ENCODE results near the gene UBE2V1. TPM values are rescaled to one million over a fixed set of nuclear protein-coding genes. Genes with fewer than 3 reads are reported as not detected.

Gene UBE2V1
- total RNA-seq, 1 experiment from 2014 or later, result 203 TPM

- H3K4me1 ChIP-seq (ENCODE audit: insufficient read depth, low read length, poor library complexity, severe bottlenecking), result peaks cover 3% of the 10 kb centered on the region
- DNase-seq (ENCODE audit: low spot score), result no peak
- no TSS peak for BruUV-seq (replicated peaks)
- intact Hi-C loops (cut with micrococcal nuclease; ENCODE audit: unreplicated experiment), result no loop called here
- no peaks in the 10 kb centered on the region for H3K9me3 ChIP-seq (ENCODE audit: low read depth, low read length, poor library complexity, severe bottlenecking)
- CTCF ChIA-PET, result no interaction called here
- TF ChIP-seq CTCF (conservative IDR thresholded peaks at IDR 0.05; ENCODE audit: low read depth, low read length), result no peak
- no peak for TF ChIP-seq EZH2 (IDR thresholded peaks at IDR 0.05; ENCODE audit: borderline replicate concordance, low read depth, low read length, poor library complexity, severe bottlenecking)
- no peaks in the 10 kb centered on the region for H3K27me3 ChIP-seq (replicated peaks; ENCODE audit: insufficient read depth, low read depth, low read length, poor library complexity)
- no peak overlapping the region for H3K27ac ChIP-seq (ENCODE audit: low read depth, low read length, poor library complexity, severe bottlenecking)
- H3K36me3 ChIP-seq (ENCODE audit: insufficient read depth, low read length, poor library complexity, severe bottlenecking), result no peaks in the 10 kb centered on the region
- no peak overlapping the region for H3K4me3 ChIP-seq (ENCODE audit: low read depth, low read length, poor library complexity, severe bottlenecking)
- POLR2A ChIA-PET (ENCODE audit: low non-redundant PET), result no interaction called here
Measured at GRCh38 chr20:50055524-50056083, 57.3 kb downstream of the UBE2V1 start.

GRCh38 chr20:50054626-50055511 lies 58.1 kb downstream of the UBE2V1 start:
- peaks cover 3% of the 10 kb centered on the region for H3K4me1 ChIP-seq (ENCODE audit: insufficient read depth, low read length, poor library complexity, severe bottlenecking)
- no peak overlapping the region for H3K27ac ChIP-seq (ENCODE audit: low read depth, low read length, poor library complexity, severe bottlenecking)
- no peak overlapping the region for H3K4me3 ChIP-seq (ENCODE audit: low read depth, low read length, poor library complexity, severe bottlenecking)
- H3K27me3 ChIP-seq (replicated peaks; ENCODE audit: insufficient read depth, low read depth, low read length, poor library complexity), result no peaks in the 10 kb centered on the region
- CTCF ChIA-PET, result no interaction called here
- no peak for DNase-seq (ENCODE audit: low spot score)
- POLR2A ChIA-PET (ENCODE audit: low non-redundant PET), result no interaction called here
- intact Hi-C loops (cut with micrococcal nuclease; ENCODE audit: unreplicated experiment), result no loop called here
- H3K36me3 ChIP-seq (ENCODE audit: insufficient read depth, low read length, poor library complexity, severe bottlenecking), result no peaks in the 10 kb centered on the region
- TF ChIP-seq EZH2 (IDR thresholded peaks at IDR 0.05; ENCODE audit: borderline replicate concordance, low read depth, low read length, poor library complexity, severe bottlenecking) (no peak), CTCF (conservative IDR thresholded peaks at IDR 0.05; ENCODE audit: low read depth, low read length) (no peak)
- no peaks in the 10 kb centered on the region for H3K9me3 ChIP-seq (ENCODE audit: low read depth, low read length, poor library complexity, severe bottlenecking)
- no TSS peak for BruUV-seq (replicated peaks)

GRCh38 chr20:50054231-50054547 lies 58.8 kb downstream of the UBE2V1 start:
- intact Hi-C loops (cut with micrococcal nuclease; ENCODE audit: unreplicated experiment), result no loop called here
- peaks cover 3% of the 10 kb centered on the region for H3K4me1 ChIP-seq (ENCODE audit: insufficient read depth, low read length, poor library complexity, severe bottlenecking)
- no peaks in the 10 kb centered on the region for H3K9me3 ChIP-seq (ENCODE audit: low read depth, low read length, poor library complexity, severe bottlenecking)
- ChIA-PET POLR2A (ENCODE audit: low non-redundant PET) (no interaction called here), CTCF (no interaction called here)
- no peak for DNase-seq (ENCODE audit: low spot score)
- no peak overlapping the region for H3K27ac ChIP-seq (ENCODE audit: low read depth, low read length, poor library complexity, severe bottlenecking)
- H3K27me3 ChIP-seq (replicated peaks; ENCODE audit: insufficient read depth, low read depth, low read length, poor library complexity), result no peaks in the 10 kb centered on the region
- no peaks in the 10 kb centered on the region for H3K36me3 ChIP-seq (ENCODE audit: insufficient read depth, low read length, poor library complexity, severe bottlenecking)
- no peak overlapping the region for H3K4me3 ChIP-seq (ENCODE audit: low read depth, low read length, poor library complexity, severe bottlenecking)
- no TSS peak for BruUV-seq (replicated peaks)
- TF ChIP-seq CTCF (conservative IDR thresholded peaks at IDR 0.05; ENCODE audit: low read depth, low read length) (no peak), EZH2 (IDR thresholded peaks at IDR 0.05; ENCODE audit: borderline replicate concordance, low read depth, low read length, poor library complexity, severe bottlenecking) (no peak)
